ENCODE data around the gene DCST1.
A peak's percentile ranks its signal among the peaks of the same experiment; 100 is the strongest.
"Not testable (repeated sequence)": the region's sequence is repeated elsewhere in the genome, so short reads cannot be mapped to it uniquely, and the experiment has no call there.

Gene DCST1, protein sequence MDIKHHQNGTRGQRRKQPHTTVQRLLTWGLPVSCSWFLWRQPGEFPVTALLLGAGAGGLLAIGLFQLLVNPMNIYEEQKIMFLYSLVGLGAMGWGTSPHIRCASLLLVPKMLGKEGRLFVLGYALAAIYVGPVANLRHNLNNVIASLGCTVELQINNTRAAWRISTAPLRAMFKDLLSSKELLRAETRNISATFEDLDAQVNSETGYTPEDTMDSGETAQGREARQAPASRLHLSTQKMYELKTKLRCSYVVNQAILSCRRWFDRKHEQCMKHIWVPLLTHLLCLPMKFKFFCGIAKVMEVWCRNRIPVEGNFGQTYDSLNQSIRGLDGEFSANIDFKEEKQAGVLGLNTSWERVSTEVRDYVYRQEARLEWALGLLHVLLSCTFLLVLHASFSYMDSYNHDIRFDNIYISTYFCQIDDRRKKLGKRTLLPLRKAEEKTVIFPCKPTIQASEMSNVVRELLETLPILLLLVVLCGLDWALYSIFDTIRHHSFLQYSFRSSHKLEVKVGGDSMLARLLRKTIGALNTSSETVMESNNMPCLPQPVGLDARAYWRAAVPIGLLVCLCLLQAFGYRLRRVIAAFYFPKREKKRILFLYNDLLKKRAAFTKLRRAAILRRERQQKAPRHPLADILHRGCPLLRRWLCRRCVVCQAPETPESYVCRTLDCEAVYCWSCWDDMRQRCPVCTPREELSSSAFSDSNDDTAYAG

DNA sequence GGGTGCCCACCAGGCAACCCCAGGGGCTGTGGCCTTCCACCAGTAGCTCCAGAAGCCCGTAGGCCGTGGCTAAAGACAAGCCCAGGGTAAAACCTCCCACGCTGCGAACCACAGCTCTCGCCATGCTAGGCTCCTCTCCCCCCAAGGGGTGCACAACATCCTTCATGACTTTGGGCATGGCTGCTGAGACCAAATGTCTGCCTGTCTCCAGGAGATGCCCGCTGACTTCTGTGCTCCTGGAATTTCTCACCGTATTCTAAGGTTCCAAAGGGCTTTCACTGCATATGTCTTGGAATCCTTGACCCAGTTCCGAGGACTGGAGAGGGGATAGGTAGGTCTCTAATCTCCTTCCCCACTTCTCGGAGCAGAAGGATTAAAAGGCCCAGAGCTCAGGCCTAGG, at the start of gene DCST1, which contains the start of gene DCST2:
TSS of gene DCST1 (plus strand) at position 301 of the 400 bp plus-strand sequence. CDS start 213 bp downstream, outside the sequence.
TSS of gene DCST2 (minus strand) at position 258 of the 400 bp plus-strand sequence. CDS start at position 178, 80 bp downstream.
- no peak for DNase-seq

DNA sequence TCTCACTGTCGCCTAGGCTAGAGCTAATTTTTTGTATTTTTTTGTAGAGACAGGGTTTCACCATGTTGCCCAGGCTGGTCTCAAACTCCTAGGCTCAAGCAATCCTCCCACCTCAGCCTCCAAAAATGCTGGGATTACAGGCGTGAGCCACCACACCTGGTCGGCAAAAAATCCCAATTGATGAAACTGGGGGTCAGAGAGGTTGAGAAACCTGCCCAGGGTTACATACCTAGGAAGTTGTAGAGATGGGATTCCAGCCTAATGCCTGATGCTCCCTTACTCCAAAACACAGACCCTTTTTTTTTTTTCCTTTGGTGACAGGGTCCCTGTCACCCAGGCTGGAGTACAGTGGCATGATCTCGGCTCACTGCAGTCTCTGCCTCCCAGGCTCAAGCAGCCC, 46.9 kb upstream of the DCST1 start:
- DNase-seq, result not testable (repeated sequence)

DNA sequence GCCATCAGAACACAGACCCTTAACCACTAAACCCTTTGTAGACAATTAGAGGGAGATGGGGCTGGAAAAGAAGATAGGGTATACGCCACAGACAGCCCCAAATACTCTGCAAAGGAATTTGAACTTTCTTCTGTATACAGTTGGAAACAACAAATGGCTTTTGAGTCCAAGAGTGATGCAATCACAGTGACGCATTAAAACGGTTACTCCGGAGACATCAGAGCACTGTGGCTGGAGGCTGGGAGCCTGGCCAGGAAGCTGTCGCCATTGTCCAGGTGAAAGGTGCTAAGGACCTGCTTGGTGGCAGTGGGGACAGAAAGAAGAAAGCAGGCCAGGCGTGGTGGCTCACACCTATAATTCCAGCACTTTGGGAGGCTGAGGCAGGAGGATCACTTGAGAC, 46.3 kb upstream of the DCST1 start:
- no peak for DNase-seq

DNA sequence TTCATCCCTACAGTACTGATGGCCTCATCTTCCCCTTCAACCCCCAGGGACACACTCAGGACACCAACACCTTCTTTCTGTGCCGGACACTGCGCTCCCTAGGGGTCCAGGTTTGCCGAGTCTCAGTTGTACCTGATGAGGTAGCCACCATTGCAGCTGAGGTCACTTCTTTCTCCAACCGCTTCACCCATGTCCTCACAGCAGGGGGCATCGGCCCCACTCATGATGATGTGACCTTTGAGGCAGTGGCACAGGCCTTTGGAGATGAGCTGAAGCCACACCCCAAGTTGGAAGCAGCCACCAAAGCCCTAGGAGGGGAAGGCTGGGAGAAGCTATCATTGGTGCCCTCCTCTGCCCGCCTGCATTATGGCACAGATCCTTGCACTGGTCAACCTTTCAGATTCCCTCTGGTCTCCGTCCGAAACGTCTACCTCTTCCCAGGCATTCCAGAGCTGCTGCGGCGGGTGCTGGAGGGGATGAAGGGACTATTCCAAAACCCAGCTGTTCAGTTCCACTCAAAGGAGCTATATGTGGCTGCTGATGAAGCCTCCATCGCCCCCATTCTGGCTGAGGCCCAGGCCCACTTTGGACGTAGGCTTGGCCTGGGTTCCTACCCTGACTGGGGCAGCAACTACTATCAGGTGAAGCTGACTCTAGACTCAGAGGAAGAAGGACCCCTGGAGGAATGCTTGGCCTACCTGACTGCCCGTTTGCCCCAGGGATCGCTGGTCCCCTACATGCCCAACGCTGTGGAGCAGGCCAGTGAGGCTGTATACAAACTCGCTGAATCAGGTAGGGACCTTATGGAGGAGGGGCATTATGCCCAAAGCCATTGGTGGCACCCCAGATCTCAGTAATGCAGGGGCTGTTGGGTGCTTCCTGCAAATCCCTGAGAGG, 45.3 kb upstream of the DCST1 start:
- no peak for DNase-seq

DNA sequence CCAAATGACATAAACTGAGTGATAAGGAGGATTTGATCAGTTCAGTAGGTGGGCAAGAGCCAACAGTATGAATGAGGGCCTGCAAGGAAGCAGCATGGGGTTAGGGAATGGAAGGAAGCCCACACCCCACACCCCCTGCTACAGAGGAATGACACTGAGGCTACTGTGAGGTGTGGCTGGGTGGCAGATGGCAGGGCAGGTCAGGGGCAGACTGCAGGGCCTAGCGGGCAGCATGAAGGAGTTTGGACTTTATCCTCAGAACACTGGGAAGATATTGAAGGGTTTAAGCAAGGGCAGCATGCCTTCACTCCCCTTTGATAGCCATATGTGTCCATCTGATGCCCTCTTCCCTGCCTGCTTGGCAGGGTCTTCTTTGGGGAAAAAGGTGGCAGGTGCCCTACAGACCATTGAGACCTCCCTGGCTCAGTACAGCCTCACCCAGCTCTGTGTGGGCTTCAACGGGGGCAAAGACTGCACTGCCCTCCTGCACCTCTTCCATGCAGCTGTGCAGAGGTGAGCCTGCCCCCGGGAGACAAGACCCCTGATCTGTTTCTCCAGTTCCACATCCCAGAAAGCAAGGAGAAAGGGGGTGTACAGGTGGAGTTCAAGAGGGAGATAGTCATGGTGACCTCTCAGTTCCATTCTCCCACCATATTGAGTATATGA, 44.3 kb upstream of the DCST1 start:
- DNase-seq, result no peak

DNA sequence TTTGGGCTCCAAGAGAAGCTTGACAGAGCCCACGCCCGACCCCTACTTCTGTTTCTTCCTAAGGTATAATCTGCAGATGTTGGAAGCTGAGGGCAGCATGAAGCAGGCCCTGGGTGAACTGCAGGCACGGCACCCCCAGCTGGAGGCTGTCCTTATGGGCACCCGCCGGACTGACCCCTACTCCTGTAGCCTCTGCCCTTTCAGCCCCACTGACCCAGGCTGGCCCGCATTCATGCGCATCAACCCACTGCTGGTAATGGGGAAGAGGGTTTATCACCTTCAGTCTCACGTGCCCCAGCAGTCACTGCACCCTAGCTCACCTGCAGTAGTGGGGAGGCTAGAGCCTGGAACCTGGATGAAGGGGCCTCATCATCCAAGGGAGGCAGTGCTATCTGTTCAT, 43.3 kb upstream of the DCST1 start:
- DNase-seq, result no peak

DNA sequence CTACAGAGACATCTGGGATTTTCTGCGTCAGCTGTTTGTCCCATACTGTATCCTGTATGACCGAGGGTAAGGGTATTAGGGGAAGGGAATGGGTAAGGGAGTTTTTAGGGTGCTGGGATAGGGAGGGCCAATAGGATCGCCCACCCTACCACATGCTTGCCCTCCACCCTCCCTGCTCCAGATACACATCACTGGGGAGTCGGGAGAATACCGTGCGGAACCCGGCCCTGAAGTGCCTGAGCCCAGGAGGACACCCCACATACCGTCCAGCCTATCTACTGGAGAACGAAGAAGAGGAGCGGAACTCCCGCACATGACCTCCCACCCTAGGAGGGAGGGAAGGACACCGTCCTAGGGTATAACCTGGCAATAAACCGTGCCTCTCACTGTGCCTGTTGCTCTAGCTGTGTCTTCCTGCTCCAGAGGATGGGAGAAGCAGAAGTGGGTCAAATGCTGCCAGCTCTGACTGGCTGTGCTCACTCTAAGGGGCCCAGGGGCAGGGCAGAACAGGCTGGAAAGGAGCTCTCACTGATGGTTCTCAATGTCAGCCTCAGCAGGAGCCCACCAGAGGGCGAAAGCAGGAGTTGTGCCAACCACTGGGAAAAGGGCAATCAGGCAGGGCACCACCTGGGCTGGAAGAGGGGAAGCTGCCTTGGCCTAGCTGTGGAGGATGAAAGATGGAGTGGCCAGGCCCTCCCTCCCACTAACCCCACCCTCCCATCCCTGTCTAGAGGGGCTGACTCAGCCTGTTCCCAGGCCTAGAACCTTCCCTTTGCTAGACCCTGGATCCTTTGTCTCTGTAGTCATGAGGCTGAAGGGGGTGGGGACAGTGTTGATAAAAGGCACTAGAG, 40.7 kb upstream of the DCST1 start:
- no peak for DNase-seq

DNA sequence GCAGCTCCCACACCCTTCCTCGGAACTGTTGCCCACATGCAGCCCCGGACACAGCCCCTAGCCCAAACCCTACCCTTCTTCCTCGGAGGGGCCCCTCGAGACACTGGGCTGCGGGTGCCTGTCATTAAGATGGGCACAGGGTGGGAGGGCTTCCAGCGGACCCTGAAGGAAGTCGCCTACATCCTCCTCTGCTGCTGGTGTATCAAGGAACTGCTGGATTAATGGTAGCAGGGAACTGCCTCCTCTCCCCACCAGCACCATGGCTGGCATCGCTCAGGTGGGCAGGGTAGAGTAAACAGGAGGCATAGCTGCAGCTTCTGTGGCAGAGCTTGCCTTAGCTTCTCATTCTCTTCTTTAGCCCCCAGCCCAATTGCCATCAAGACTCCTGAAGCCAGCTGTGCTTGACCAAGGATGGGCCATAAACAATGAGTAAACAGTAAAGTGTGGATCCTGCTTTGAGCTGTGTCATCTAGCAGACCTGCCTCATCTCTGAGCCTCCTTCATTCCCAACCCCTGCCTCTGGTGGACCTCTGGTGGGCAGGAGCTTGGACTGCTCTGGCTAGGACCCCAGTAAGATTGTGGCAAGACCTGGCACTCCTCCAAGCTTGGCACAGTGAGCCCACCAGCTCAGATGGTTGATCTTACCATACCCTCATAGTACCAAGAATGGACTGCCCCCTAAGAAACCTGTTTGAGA, 39.9 kb upstream of the DCST1 start, which contains the start of gene LENEP:
TSS of gene LENEP (plus strand) at position 15 of the 697 bp plus-strand sequence. CDS start at position 37, 22 bp downstream.
- DNase-seq, result no peak

DNA sequence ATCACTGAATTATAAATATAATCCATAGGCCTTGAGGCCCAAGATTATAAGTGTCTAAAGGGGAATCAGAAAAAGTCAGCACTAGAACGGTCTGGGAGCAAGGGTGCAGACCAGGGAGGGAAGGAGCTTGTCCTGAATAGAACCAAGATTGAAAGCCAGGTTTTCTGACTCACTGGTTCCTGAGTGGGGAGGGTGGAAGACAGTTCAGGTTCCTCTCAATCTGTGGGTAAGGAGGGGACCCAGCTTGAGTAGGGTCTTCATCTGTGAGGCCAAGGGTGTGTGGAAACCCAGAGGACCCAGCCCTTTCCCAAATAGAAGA, 39.4 kb upstream of the DCST1 start:
- DNase-seq, result no peak

DNA sequence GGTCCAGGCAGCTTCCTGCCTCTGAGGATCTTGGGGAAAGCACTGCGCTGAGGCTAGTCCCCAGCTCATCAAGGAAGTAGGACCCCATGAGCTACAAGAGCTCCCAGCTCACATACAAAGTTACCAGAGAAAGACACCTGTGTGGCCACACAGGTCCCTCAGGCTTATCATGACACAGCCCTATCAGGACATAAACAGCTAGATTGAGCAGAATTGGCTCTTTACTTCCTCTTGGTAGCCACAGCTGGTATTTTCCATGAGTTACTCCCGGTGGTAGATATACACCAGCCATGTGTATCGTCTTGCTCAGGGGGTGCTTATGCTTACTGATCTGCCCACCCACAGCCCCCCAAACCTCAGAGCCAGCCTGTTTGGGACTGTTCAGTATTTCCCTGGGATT, 39.0 kb upstream of the DCST1 start:
- no peak for DNase-seq

DNA sequence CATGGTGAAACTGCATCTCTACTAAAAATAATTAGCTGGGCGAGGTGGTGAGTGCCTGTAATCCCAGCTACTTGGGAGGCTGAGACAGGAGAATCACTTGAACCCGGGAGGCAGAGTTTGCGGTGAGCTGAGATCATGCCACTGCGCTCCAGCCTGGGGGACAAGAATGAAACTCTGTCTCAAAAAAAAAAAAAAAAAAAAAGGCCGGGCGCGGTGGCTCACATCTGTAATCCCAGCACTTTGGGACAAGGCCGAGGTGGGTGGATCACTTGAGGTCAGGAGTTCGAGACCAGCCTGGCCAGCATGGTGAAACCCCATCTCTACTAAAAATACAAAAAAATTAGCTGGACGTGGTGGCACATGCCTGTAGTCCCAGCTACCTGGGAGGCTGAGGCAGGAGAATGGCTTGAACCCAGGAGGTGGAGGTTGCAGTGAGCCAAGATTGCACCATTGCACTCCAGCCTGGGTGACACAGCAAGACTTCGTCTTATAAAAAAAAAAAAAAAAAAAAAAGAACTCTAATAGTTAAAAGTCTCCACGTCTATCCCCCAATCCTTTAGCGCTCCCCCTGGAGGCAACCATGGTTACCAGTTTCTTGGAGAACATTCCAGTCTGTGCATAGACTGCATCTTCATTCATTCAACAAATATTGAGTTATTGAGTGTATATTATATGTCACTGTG, 38.2 kb upstream of the DCST1 start:
- not testable (repeated sequence) for DNase-seq

DNA sequence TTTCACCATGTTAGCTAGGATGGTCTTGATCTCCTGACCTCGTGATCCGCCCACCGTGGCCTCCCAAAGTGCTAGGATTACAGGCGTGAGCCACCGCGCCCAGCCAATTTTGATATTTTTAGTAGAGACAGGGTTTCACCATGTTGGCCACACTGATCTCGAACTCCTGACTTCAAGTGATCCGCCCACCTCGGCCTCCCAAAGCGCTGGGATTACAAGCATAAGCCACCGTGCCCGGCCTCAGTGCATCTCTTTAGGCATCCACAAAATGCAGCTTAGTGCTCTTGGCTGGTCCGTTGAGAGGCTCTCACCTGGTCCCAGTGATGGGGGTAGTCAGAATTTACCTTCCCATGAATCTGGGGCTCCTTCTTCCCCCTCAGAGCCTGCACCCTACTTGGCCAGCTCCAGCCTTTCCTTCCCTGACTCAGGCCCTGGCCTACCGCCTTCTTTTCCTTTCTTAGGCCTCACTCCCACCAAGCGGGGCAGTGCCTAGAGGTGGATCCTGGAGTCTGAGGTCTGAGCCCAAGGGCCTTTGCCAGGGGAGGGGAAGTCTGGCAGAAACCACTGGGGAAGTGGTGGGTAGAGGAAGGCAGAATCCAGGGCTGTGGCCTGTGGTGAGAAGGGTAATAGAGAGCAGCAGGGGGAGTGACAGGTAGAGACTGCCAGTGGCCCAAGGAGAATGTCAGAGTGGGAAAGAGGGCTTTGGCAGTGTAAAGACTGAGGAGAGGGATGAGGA, 36.5 kb upstream of the DCST1 start:
- no peak for DNase-seq

DNA sequence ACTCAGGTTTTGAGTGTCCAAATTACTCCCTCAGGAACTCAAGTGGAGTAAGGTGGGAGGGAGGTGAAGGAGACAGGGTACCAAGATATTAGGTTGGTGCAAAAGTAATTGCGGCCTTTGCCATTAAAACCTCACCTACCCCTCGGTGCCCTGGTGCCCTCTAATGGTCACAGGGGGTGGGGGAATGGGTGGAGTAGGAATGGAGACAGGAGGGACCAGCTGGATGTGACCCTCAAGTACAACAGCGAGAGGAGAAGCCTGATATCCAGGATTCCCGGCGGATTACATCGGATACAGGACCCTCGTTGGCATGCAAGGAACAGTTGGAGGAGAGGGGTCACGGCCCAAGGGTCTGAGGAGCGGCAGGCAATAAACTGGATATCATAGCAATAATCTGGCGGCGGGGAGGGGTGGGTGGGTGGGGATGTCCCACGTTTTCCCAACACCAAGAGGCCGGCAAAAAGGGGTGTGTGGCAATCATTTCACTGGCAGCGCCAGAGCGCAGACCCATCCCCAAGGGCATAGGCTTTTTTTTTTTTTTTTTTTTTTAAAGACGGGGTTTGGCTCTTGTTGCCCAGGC, 35.3 kb upstream of the DCST1 start:
- no peak for DNase-seq

DNA sequence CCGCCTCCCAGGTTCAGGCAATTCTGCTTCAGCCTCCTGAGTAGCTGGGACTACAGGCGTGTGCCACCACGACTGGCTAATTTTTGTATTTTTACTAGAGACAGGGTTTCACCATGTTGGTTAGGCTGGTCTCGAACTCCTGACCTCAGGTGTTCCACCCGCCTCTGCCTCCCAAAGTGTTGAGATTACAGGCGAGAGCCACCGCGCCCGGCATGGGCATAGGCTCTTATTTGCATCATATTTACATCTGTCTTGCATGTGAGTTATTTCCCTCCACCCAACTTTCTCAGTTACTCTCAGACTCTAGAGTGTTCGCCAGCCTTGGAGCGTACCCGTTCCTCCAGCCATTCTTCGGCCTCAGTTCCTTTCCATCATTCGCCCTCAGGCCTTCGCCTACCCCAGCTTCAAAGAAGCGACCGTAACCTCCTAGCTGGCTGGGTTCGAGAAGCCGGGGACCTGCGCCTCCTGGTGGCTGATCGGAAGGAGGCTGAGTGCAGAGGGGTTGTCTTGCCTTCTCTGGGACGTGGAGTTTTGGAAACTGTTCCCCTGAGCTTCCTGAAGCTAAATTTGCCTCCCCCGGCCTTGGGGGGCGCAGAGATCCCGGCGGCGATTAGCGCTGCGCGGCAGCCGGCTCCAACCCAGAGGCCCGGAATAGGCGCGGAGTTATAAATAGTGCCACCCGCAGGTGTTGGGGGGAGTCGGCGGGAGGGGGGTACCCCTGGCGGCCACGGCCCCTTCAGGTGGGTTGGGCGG, 34.6 kb upstream of the DCST1 start:
- DNase-seq, result peak; percentile 52 to 55

DNA sequence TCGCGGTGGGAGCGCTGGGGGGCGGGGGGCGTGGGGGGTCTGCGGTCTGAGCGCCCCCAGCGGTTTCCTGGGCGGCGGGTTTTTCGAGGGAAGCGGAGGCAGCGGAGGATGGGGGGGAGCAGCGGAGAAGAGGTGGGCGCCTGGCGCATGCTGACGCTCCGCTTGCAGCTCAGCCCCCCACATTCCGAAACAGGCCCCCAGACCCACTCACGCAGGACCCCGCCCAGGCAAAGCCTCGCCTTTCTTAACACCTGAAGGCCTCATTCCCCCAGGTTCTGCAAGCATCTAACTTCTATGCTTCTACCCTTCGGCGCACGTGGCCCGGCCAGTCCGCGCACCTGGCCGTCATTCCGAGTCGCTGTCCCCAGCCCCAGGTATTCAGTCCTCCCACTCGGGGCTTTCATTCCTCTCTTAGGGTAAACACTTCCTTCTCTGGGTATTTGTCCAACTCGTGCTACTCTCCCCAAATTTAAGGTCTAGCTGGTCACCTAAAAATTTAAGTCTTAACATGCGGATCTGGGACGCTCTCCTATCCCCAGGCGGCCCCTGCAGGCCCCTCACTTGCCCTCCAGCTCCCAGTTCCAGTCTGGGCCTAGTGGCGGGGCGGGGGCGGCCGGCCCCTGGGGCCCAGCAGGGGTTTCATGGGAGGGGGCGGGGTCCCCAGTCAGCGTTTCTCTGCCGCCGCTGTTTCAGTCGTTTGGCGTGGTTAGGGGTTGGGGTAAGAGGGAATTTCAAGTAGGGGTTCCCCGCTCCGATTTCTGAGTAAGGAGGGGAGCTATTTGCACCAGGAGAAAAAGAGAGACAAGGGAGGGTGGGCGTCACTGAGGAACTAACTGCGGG, 33.8 kb upstream of the DCST1 start:
- DNase-seq, result peak; percentile 28 to 36

DNA sequence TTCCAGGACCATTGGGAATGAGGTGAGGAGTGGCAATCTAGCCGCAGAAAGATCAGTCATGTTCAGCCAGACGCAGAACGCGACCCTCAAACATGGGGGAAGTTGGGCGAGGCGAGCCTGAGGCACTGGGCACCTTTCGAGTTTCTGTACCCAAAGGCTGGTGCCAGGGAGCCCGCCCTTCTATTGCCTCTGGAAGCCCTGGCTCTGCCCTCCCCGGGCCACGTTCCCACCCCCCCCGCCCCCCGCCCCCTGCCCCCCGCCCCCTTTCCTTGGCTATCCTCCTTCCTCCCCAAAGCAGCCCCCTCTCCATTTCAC, 33.3 kb upstream of the DCST1 start:
- DNase-seq, result no peak

DNA sequence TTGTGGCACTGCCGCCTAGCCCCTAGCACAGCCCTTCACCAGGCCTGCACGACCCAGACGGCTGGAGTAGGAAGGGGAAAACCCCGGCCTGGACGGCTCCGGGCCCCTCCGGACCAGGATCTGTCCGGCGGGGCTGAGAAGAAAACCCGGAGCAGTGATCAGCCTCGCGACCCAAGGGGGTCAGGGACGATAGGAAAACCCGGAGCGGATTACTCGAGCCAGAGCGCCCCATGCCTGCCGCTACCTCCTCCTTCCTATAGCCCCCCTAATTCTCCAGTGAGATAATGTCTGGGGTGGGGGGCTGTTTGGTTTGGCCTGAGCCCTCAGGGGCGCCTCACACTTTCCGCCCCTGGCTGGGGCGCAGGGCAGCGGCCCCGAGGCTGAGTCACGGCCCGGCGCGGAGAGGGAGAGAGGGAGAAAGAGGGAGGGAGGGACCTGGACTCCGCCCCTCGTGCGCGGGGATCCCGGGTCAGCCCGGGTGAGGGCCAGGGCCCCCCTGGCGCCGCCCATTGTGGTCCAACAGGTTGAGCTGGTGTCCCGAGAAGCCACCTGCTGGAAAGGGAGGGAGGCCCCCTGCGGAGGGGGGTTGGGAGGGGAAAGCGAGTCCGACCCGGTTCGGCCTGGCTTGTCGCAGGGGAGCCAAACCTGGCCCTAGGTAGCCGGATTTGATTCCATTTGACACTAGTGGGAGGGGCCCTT, 32.7 kb upstream of the DCST1 start:
- DNase-seq, result peak; percentile 86 to 99

Data from NCI-H187 (cell line).